Keratinocyte (primary cell): ENCODE data around the gene TMEM107. TPM values are rescaled to one million over a fixed set of nuclear protein-coding genes. Genes with fewer than 3 reads are reported as not detected.
A peak's percentile ranks its signal among the peaks of the same experiment; 100 is the strongest.

Experiments
- DNase-seq: peaks from one replicate; pipeline ENCODE4 v3.0.0-alpha.2; 2011; ENCODE audit warnings: low read depth, missing footprints, low spot score
- FAIRE-seq: peaks from 2 replicates; lab custom pipeline; 2011; peaks lifted over from hg19 to GRCh38; lab: Jason Lieb, UNC
- H2AFZ ChIP-seq: 2 replicates; pipeline ENCODE4 v1.6.0; 2012; ENCODE audit warnings: low read length, control low read depth, inconsistent platforms; ENCODE audit not compliant: control insufficient read depth
- H3K27ac ChIP-seq: 2 replicates; pipeline ENCODE4 v1.5.1; 2011; ENCODE audit warnings: low read length; ENCODE audit not compliant: control insufficient read depth, insufficient read depth
- H3K27me3 ChIP-seq: 3 replicates; pipeline ENCODE4 v1.6.0; 2011; ENCODE audit warnings: low read length; ENCODE audit not compliant: control insufficient read depth, insufficient read depth; ENCODE audit errors: extremely low read depth
- H3K36me3 ChIP-seq, 2 experiments: 2 replicates in 1 of 2; 3 replicates in 1 of 2; pipeline ENCODE4 v1.5.1; 2011; ENCODE audit warnings: low read length in 2 of 2, mild to moderate bottlenecking in 1 of 2; ENCODE audit not compliant: control insufficient read depth in 2 of 2, insufficient read depth in 2 of 2; ENCODE audit errors: extremely low read depth in 1 of 2
- H3K4me1 ChIP-seq: 3 replicates; pipeline ENCODE4 v1.5.1; 2011; ENCODE audit warnings: low read length; ENCODE audit not compliant: control insufficient read depth, insufficient read depth; ENCODE audit errors: extremely low read depth
- H3K4me2 ChIP-seq: 3 replicates; pipeline ENCODE4 v1.6.0; 2011; ENCODE audit warnings: low read depth, low read length; ENCODE audit not compliant: control insufficient read depth, insufficient read depth; ENCODE audit errors: extremely low read depth
- H3K4me3 ChIP-seq, 3 experiments: fragments of 200-600 bp in 1 of 3; sonication (generic) in 1 of 3; 2 replicates in 2 of 3; 3 replicates in 1 of 3; pipeline ENCODE4 v1.5.1; 2011 to 2016; ENCODE audit warnings: low read length in 3 of 3, mild to moderate bottlenecking in 3 of 3, control low read depth in 2 of 3, inconsistent platforms in 1 of 3, low read depth in 1 of 3, mixed read lengths in 1 of 3, mixed run types in 1 of 3, moderate library complexity in 1 of 3; ENCODE audit not compliant: control insufficient read depth in 2 of 3, insufficient read depth in 2 of 3; ENCODE audit errors: extremely low read depth in 1 of 3
- H3K79me2 ChIP-seq: 2 replicates; pipeline ENCODE4 v1.6.0; 2012; ENCODE audit warnings: low read length; ENCODE audit not compliant: control insufficient read depth, insufficient read depth
- H3K9ac ChIP-seq: 3 replicates; pipeline ENCODE4 v1.6.0; 2011; ENCODE audit warnings: low read length; ENCODE audit not compliant: control insufficient read depth, insufficient read depth; ENCODE audit errors: extremely low read depth
- H3K9me1 ChIP-seq: 3 replicates; pipeline ENCODE4 v1.6.0; 2011; ENCODE audit warnings: low read length; ENCODE audit not compliant: control insufficient read depth, insufficient read depth; ENCODE audit errors: extremely low read depth
- H3K9me3 ChIP-seq: 2 replicates; pipeline ENCODE4 v1.5.1; 2012; ENCODE audit warnings: low read depth, low read length; ENCODE audit not compliant: control insufficient read depth
- H4K20me1 ChIP-seq: 3 replicates; pipeline ENCODE4 v1.6.0; 2011; ENCODE audit warnings: low read length; ENCODE audit not compliant: control insufficient read depth, insufficient read depth; ENCODE audit errors: extremely low read depth
- CTCF ChIP-seq, 3 experiments: IDR thresholded peaks in 1 of 3; conservative IDR thresholded peaks in 1 of 3; optimal IDR thresholded peaks in 1 of 3; 2 replicates in 2 of 3; 3 replicates in 1 of 3; pipeline versions ENCODE3 to v1.5.1; 2011; ENCODE audit warnings: low read length in 3 of 3, mild to moderate bottlenecking in 3 of 3, moderate library complexity in 2 of 3, control low read depth in 1 of 3, inconsistent platforms in 1 of 3; ENCODE audit not compliant: insufficient read depth in 2 of 3; ENCODE audit errors: extremely low read depth in 1 of 3
- EZH2 ChIP-seq: IDR thresholded peaks from one replicate; pipeline ENCODE4 v1.6.1; 2012; ENCODE audit warnings: inconsistent platforms, mild to moderate bottlenecking, low read length, moderate library complexity
- dilution Hi-C: fragments of 300-500 bp; cut with MboI; formaldehyde crosslinking; loops from one replicate; pipeline ENCODE4 v1.7.0; 2020; ENCODE audit warnings: low sequenced_read_pairs; ENCODE audit not compliant: extremely low pct_ligation_motif_present
- polyA plus RNA-seq, 5 experiments: library from polyadenylated mRNA; depleted of rRNA in 3 of 5; stranded (reverse) in 3 of 5; stranded (forward) in 1 of 5; unstranded in 1 of 5; fragments of >200 nt; gene quantifications; 1 replicate in 1 of 5; 2 replicates in 3 of 5; 3 replicates in 1 of 5; pipeline versions ENCODE4 v1.2.1 to v1.2.3, GENCODE V29; 2011 to 2012; ENCODE audit warnings: missing spikeins in 2 of 5, low read depth in 1 of 5, low replicate concordance in 1 of 5

TMEM107 gene
- polyA plus RNA-seq, 1 donor (not counting 4 experiments of a cell fraction or from before 2014, with no cell fraction given), result 19.0 TPM

- Histone ChIP-seq H3K9ac (peak overlapping the region; percentile 78), H3K4me2 (peak overlapping the region; percentile 99), H3K4me1 (peaks cover 23% of the 10 kb centered on the region), H4K20me1 (peaks cover 5% of the 10 kb centered on the region), H2AFZ (peak overlapping the region; percentile 83), H3K27ac (peak overlapping the region; percentile 88), H3K9me3 (no peaks in the 10 kb centered on the region), H3K27me3 (no peaks in the 10 kb centered on the region), H3K9me1 (no peaks in the 10 kb centered on the region), H3K36me3 (peaks cover 26 to 34% of the 10 kb centered on the region in 2 experiments), H3K79me2 (no peaks in the 10 kb centered on the region), H3K4me3 (peak overlapping the region; percentile 12 to 76 (median 67))
- DNase-seq (no peak), FAIRE-seq (peak; percentile 83)
- peak; percentile 66 to 88 (median 83) for TF ChIP-seq CTCF (optimal IDR thresholded peaks at IDR 0.05 in 1 of 3, IDR thresholded peaks at IDR 0.05 in 1 of 3, conservative IDR thresholded peaks at IDR 0.05 in 1 of 3; ENCODE audit: extremely low read depth in 1 of 3, insufficient read depth in 2 of 3, low read length in 3 of 3)
- TF ChIP-seq EZH2, result no peak
- dilution Hi-C loops, result no loop called here
These were observed 37.4 kb downstream of the TMEM107 start for GRCh38 chr17:8138672-8139371.

GRCh38 chr17:8138374-8138671 lies 37.9 kb downstream of the TMEM107 start:
- Histone ChIP-seq H3K4me2 (peak overlapping the region; percentile 99), H3K9me3 (no peaks in the 10 kb centered on the region), H3K4me1 (peaks cover 23% of the 10 kb centered on the region), H3K27ac (peak overlapping the region; percentile 59), H2AFZ (peak overlapping the region; percentile 83), H3K4me3 (peak overlapping the region; percentile 1 to 75 (median 56)), H3K9ac (peak overlapping the region; percentile 68), H4K20me1 (peaks cover 4% of the 10 kb centered on the region), H3K27me3 (no peaks in the 10 kb centered on the region), H3K9me1 (no peaks in the 10 kb centered on the region), H3K36me3 (peaks cover 26 to 32% of the 10 kb centered on the region in 2 experiments), H3K79me2 (no peaks in the 10 kb centered on the region)
- no peak for FAIRE-seq
- DNase-seq, result no peak
- TF ChIP-seq CTCF (optimal IDR thresholded peaks at IDR 0.05 in 1 of 3, IDR thresholded peaks at IDR 0.05 in 1 of 3, conservative IDR thresholded peaks at IDR 0.05 in 1 of 3; ENCODE audit: extremely low read depth in 1 of 3, insufficient read depth in 2 of 3, low read length in 3 of 3) (no peak), EZH2 (no peak)
- dilution Hi-C loops, result no loop called here
